ENCODE data around the gene GPR137.
"Not testable (repeated sequence)": the region's sequence is repeated elsewhere in the genome, so short reads cannot be mapped to it uniquely, and the experiment has no call there.

GPR137 gene

DNA sequence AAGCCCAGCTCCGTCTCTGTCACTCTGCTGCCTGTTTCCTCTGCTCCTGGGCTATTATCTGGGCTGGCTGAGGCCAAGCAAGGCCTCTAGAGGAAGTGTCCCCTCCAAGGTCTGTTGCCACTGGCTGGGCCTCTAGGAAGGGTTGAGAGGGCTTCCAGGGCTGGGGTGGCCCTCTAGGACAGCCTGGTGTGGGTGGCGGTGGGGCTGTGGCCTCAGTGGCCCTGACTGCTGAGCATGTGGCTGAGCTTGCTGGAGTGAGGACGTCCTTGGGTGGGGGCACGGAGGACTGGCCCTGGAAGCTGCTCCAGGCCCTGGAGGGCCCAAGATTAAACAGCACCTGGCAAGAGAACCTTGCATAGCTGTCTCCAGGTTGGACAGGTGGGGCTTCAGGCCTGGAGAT is 38.3 kb downstream of the GPR137 start:
- not testable (repeated sequence) for DNase-seq

- no peak for DNase-seq
These were observed 39.2 kb downstream of the GPR137 start for GRCh38 chr11:64324692-64325469.

- no peak for DNase-seq
These were observed 41.7 kb downstream of the GPR137 start for GRCh38 chr11:64327375-64327774.

GRCh38 chr11:64327993-64328392 is 42.3 kb downstream of the GPR137 start:
- no peak for DNase-seq

GRCh38 chr11:64330888-64331287 is 45.2 kb downstream of the GPR137 start:
- no peak for DNase-seq

DNA sequence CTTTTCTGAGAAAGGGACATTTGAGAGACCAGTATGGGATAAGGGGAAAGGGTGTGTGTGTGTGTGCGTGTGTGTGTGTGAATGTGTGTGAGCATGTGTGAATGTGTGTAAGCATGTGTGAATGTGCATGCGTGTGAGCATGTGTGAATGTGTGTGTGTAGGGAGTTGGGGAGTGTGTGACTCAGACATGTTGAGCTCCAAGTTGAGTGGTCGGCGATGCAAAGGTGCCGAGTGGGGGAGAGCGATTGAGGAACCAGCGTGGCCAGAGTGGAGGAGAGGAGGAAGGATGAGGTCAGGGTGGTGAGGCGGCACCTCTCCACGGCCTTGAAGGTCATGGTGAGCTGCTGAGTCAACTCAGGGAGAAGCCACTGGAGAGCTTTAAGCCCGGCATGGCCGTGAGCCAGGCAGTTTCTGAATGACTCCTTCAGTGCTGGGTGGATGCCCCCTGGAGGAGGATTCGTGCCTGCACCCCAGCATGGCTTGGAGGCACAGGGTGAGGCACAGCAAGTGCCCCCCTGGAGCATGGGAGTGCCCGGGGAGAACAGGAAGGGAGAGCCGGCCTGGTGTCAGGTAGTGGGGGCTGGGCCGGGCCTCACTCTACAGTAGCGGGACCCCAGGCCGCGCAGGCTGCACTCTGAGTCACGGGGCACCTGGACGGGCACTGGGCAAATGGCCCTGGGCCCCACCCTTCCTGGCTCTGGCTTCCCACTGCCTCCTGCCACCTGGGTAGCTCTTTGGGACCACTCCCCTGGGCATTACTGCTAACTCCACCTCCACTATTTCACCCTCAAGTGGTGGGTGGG is 46.1 kb downstream of the GPR137 start:
- peak; percentile 93 for DNase-seq

- no peak for DNase-seq
These were observed 47.9 kb downstream of the GPR137 start for GRCh38 chr11:64333556-64333955.

DNA sequence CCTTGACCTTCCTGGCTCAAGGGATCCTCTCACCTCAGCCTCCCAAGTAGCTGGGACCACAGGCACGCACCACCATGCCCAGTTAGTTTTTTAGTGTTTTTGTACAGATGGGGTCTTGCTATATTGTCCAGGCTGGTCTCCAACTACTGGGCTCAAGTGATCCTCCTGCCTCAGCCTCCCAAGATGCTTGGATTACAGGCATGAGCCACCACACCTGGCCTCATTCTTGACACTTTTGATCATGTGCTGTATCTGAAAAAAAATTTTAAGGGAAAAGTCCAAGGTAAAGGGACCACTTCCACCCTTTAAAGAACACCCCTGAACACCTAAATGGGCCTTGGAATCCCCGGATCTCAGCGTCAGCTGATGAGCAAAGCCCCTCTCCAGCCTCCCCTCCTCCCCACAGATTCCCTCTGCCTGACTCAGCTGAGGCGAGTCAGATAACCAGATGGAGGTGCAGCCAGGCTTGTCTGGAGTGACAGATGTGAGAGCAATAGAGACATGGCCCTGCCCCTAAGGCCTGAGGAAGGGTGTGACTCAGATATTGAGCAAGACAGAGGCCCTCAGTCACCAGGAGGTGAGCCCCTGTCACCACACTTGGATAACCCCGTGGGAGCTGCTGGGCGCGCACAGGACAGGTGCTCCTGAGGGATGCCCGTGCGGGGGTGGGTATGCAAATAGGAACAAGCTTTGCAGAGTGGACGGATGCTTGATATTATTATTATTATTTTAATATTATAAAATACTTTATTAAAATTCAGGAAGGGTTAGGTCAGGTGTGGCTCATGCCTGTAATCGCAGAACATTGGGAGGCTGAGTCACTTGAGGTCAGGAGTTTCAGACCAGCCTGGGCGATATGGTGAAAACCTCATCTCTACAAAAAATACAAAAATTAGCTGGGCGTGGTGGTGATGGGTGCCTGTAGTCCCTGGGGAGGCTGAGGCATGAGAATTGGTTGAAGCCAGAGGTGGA is 49.4 kb downstream of the GPR137 start:
- peak; percentile 73 for DNase-seq

DNA sequence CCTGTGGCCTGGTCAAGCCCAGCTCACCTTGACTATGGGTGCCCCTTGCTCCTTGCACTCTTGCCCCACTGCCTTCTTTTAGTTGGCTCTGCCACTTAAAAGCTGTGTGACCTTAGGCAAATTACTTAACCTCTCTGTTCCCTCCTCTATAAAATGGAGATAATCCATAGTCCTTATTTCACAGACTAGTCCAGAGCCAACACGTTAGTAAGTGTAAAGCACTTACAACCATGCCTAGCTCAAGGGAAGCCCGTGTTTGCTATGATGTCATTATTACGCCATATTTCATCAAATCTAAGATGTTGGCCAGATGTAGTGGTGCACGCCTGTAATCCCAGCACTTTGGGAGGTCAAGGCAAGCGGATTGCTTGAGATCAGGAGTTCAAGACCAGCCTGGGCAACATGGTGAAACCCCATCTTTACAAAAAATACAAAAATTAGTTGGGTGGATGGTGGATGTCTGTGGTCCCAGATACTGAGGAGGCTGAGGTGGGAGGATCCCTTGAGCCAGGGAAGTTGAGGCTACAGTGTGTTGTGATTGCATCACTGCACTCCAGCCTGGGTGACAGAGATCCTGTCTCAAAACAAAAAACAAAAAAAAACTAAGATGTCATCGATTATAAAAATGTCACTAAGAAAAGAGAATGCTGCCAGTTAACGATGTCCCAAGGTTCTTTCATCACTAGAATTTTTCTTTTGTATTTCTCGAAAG is 52.0 kb downstream of the GPR137 start:
- no peak for DNase-seq

DNA sequence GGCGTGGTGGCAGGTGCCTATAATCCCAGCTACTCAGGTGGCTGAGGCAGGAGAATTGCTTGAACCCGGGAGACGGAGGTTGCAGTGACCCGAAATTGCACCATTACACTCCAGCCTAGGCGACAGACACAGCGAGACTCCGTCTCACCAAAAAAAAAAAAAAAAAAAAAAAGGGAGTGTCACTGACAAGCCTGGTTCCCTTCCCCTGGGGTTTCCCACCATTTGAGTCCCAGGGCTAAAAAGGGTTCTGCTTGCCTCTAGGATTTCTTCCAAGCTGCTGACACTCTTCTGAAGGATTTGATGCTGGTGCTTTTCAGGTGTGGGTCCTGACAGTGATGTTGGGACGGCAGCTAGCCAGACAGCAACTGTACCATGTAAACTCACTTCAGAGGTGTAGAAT is 53.1 kb downstream of the GPR137 start:
- no peak for DNase-seq

Measured in activated CD4-positive, alpha-beta T cell treated with anti-CD3 and anti-CD28 coated beads, Interleukin-2, Interleukin-6, amounts not matched to agents 100 ng/mL and 50 ng/mL, durations not matched to agents 16 hours and 8 hours (primary cell).